DMS53 (cell line): Measurements from ENCODE around the gene GMDS.
A peak's percentile ranks its signal among the peaks of the same experiment; 100 is the strongest.

Experiments used
- DNase-seq: peaks from one replicate; lab custom pipeline; 2025; lab: John Stamatoyannopoulos, UW

The GMDS gene

DNA sequence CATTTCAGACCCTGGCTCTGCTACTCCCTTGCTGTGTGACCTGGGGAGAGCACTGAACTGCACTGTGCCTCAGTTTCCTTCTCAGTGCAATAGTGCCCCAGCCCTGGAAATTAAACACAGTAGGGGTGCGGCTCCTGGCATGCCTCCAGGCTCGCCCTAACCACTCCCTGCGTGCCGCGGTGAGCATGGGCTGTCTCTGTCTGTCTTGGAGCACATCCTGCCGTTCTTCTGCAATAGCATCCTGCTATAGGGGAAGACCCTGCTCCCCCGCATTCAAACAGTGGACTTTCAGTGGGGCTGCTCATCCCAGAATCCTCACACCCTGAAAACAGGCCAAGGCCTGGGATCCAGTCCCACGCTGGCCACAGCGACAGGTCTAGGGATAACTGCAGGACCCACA is 506.2 kb downstream of the GMDS start:
- DNase-seq, result no peak

- no peak for DNase-seq
These were observed 506.8 kb downstream of the GMDS start for GRCh38 chr6:1738558-1739081.

DNA sequence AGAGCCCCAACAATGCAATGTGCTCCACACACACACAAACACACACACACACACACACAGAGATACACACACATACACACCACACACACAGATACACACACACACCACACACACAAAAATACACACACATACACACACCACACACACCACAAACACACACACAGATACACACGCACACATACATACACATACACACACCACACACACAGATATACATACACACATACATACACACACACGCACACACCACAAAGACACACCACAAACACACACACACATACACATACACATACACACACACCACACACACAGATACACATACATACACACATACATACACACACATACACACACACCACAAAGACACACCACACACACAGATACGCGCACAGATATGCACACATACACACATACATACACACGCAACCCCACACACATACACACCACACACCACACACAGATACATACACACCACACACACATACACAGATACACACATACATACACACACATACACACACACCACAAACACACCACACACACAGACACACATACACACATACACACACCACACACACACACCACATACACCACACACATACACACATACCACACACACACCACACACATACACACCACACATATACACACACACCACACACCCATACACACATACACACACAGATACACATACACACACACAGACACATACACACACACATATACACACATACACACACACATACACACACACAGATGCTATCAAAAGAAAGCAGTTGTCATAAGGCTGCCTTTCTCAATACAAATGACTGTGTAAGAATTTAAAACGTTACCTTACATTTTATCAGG is 507.7 kb downstream of the GMDS start:
- DNase-seq, result no peak

DNA sequence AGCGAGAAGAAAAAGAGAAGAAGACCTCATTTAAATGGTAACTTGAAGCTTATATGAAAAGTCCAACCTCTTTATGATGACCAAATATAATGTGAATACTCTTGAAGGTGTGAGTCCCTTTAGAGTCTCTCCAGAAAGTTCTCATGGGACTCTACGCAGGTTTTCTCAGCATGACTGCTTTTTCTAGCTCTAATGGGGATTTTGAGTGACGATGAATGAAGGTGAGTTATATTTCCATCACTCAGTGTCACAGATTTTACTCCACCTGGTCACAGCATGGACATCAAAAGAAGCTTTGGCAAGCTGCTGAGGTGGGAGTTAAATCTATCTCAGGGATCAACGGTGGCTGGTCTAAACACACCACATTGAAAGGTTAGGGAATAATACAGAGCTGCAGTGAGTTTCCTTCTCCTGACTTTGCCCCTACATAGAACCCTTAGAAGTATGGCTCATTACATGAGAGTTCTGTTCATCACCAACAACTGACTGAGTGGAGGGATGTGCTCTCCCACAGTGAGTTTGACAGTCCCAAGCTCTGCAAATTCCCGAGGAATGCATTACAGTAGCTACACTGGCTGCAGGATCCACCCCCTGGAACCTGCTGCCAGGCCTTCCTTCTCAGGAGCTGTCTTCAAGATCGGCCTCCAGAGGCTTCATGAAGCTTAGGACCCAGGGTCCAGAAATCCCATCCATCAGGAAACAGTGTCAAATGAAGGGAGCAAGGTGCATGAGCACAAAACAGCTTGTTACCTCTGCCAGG is 508.9 kb downstream of the GMDS start:
- DNase-seq, result no peak

GRCh38 chr6:1735239-1735803 is 510.1 kb downstream of the GMDS start:
- DNase-seq, result no peak

GRCh38 chr6:1730882-1731281 is 514.5 kb downstream of the GMDS start:
- no peak for DNase-seq

DNA sequence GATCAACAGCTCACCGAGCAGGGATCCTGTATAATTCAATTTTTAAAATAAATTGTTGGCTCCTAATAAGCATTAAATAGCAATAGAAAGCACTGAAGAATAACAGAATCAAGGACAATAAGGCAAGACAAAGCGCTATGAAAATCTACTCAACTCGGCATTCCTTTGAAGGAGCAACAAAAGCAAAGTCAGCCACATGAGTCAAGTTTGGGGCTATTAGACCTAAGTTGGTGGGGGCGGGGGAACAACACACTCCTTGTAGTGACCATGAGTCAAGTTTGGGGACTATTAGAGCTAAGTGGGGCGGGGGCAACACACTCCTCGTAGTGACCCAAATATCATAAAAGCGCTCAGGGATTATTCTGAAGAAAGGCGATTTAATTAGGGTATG is 515.7 kb downstream of the GMDS start:
- DNase-seq, result no peak

DNA sequence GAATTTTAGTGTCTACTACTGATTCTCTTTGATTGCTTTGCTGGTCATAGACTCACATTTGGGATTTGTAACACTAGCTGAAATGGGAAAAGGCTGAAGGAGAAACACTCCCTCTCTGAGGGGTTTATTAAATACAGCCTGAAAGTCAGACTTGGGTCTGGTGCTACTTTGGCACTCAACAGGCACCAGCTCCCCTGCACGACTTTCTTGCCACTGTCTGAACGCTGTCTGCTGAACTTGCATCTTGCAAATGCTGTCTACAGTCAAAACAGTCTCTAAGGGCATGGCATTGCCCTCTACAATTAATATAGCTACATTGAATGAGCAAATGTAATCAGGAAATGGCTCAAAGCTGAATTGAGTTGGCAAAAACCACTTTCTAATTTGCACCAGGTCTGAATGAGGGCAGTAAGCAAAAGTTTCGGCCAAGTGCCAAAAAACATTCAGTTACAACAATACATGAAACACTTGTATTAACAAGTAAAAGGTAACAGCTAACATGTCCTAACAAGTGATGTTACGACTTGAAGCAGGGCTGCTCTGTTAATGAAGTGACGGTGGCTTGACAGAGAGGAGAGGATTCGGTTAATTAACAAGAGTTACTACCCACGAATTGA is 516.2 kb downstream of the GMDS start:
- no peak for DNase-seq

- DNase-seq, result peak; percentile 90
These were observed 519.0 kb downstream of the GMDS start for GRCh38 chr6:1726341-1726768.

- DNase-seq, result peak; percentile 87
These were observed 520.8 kb downstream of the GMDS start for GRCh38 chr6:1724616-1725015.

DNA sequence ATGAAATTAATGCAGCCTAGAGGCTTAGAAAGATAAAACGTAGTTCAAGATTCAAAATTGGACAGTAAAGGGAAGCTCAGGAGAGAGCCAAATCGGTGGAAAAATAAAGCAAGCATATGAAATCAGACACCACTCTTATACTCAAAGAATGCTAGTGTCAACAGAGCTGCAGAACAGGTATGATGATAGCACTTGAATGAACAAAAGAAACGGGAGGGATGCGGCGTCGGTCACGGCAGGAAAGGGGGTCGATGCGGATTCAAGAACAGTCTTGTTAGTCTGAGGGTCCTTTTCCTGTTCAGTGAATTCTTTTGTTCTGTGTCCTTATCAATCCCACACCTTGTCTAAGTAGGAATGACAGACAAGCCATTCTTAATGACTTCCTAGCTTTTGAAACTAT is 521.3 kb downstream of the GMDS start:
- peak; percentile 88 for DNase-seq

- DNase-seq, result no peak
These were observed 522.6 kb downstream of the GMDS start for GRCh38 chr6:1722801-1723200.

- DNase-seq, result no peak
These were observed 524.6 kb downstream of the GMDS start for GRCh38 chr6:1720620-1721322.

- no peak for DNase-seq
These were observed 525.5 kb downstream of the GMDS start for GRCh38 chr6:1719922-1720321.

GRCh38 chr6:1716868-1717267 is 528.5 kb downstream of the GMDS start:
- DNase-seq, result no peak

- no peak for DNase-seq
These were observed 529.0 kb downstream of the GMDS start for GRCh38 chr6:1716396-1716795.

- no peak for DNase-seq
These were observed 530.1 kb downstream of the GMDS start for GRCh38 chr6:1715336-1715735.

GRCh38 chr6:1714654-1715053 is 530.8 kb downstream of the GMDS start:
- DNase-seq, result no peak

DNA sequence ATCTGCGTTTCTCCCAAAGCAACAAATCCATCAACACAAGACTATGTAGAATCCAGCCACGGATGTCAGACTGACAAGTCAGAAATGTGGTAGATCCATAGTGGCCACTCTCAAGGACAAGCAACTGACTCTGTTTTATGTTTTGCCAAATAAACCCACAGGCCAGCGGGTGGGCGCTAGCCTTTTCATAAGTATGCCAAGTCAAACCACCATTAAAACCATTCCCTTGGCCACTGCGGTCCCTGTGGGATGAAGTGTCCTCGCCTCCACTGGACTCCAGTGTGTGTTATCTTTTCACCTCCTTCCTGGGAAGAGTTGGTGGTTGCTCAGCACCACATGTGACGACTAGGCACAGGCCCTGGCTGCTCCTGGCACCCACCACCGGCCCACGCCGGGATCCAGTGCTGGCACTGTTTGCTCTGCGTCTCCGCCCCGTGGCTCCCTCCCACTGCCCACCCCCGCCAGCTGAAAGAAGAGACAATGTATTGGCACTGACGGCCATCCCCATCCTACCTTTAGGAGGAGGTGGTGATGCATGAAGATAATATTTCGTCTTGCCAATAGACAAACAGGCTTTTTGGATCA is 532.3 kb downstream of the GMDS start:
- DNase-seq, result no peak

- no peak for DNase-seq
These were observed 533.0 kb downstream of the GMDS start for GRCh38 chr6:1712451-1712850.

GRCh38 chr6:1711136-1711535 is 534.3 kb downstream of the GMDS start:
- DNase-seq, result no peak
